CD4-positive, CD25-positive, alpha-beta regulatory T cell (primary cell): ENCODE results near the gene CD8B2. TPM values are rescaled to one million over a fixed set of nuclear protein-coding genes. Genes with fewer than 3 reads are reported as not detected.
"Not testable (repeated sequence)": the region's sequence is repeated elsewhere in the genome, so short reads cannot be mapped to it uniquely, and the experiment has no call there.

Experiments
- ATAC-seq, 2 donors: fragments of 150-1000 bp; cut with Tn5 transposase; one replicate each; pipeline ENCODE4 v1.10.0; 2021; ENCODE audit warnings: low read depth in 2 of 2, moderate number of reproducible peaks in 2 of 2, moderate library complexity in 1 of 2
- DNase-seq, 3 donors: peaks; one replicate each; pipeline versions ENCODE4 v3.0.0 to v3.0.0-alpha.2; 2012 to 2022; ENCODE audit warnings: mixed read lengths in 1 of 3
- H3K27ac ChIP-seq: one replicate; pipeline ENCODE4 v1.7.0; 2013; ENCODE audit warnings: mild to moderate bottlenecking, low read length; ENCODE audit not compliant: insufficient read depth, poor library complexity, severe bottlenecking
- H3K27me3 ChIP-seq: one replicate; pipeline ENCODE4 v1.7.0; 2013; ENCODE audit warnings: low read length; ENCODE audit not compliant: control insufficient read depth, insufficient read depth
- H3K36me3 ChIP-seq: one replicate; pipeline ENCODE4 v1.7.0; 2013; ENCODE audit warnings: mild to moderate bottlenecking, low read length, moderate library complexity; ENCODE audit not compliant: control insufficient read depth, insufficient read depth
- H3K4me1 ChIP-seq: 2 replicates; pipeline ENCODE4 v1.7.0; 2013; ENCODE audit warnings: mild to moderate bottlenecking, low read length; ENCODE audit not compliant: insufficient read depth, control insufficient read depth, poor library complexity, severe bottlenecking
- H3K4me3 ChIP-seq: one replicate; pipeline ENCODE4 v1.7.0; 2013; ENCODE audit warnings: low read depth, mild to moderate bottlenecking, low read length, moderate library complexity
- H3K9me3 ChIP-seq, 2 experiments: 1 replicate in 1 of 2; 2 replicates in 1 of 2; pipeline ENCODE4 v1.7.0; 2013; ENCODE audit warnings: low read length in 2 of 2, mild to moderate bottlenecking in 1 of 2, moderate library complexity in 1 of 2; ENCODE audit not compliant: control insufficient read depth in 2 of 2
- H3K27ac Mint-ChIP-seq, 3 donors: one replicate each; pipeline ENCODE4 v1.8.0; 2020 to 2022; ENCODE audit warnings: mild to moderate bottlenecking in 3 of 3, mixed read lengths in 3 of 3, moderate library complexity in 2 of 3
- H3K27me3 Mint-ChIP-seq: one replicate; pipeline ENCODE4 v1.8.0; 2022; ENCODE audit warnings: mild to moderate bottlenecking, mixed read lengths
- H3K36me3 Mint-ChIP-seq: one replicate; pipeline ENCODE4 v1.8.0; 2020; ENCODE audit warnings: mixed read lengths
- H3K4me1 Mint-ChIP-seq, 4 donors: one replicate each; pipeline ENCODE4 v1.8.0; 2020 to 2022; ENCODE audit warnings: mixed read lengths in 4 of 4, mild to moderate bottlenecking in 1 of 4
- H3K4me3 Mint-ChIP-seq, 4 donors: one replicate each; pipeline ENCODE4 v1.8.0; 2020 to 2022; ENCODE audit warnings: mild to moderate bottlenecking in 4 of 4, mixed read lengths in 4 of 4, moderate library complexity in 3 of 4
- H3K9me3 Mint-ChIP-seq, 7 donors: one replicate each; pipeline ENCODE4 v1.8.0; 2020 to 2022; ENCODE audit warnings: mixed read lengths in 7 of 7, mild to moderate bottlenecking in 3 of 7, moderate library complexity in 2 of 7
- polyA plus RNA-seq, 4 donors: library from polyadenylated mRNA; unstranded; fragments of 300-500 nt; fragmentation: Illumina TruSeq; gene quantifications; one replicate each; pipeline ENCODE4 v1.2.3, GENCODE V29; 2021
- total RNA-seq: library from RNA; stranded (reverse); gene quantifications from one replicate; pipeline ENCODE4 v1.2.3, GENCODE V29; 2022

The CD8B2 gene
- total and polyA plus RNA-seq, 5 donors from 2014 or later, result 0.06 to 0.19 (median 0.13) TPM; not detected in 2

- H3K9me3 Mint-ChIP-seq, H3K27me3 ChIP-seq, H3K4me3 ChIP-seq, H3K4me1 Mint-ChIP-seq, DNase-seq, H3K36me3 Mint-ChIP-seq, H3K4me1 ChIP-seq, H3K27ac ChIP-seq, H3K4me3 Mint-ChIP-seq, H3K27ac Mint-ChIP-seq, H3K36me3 ChIP-seq, H3K9me3 ChIP-seq, H3K27me3 Mint-ChIP-seq, ATAC-seq: not testable (repeated sequence)
Observed at GRCh38 chr2:106504787-106505186, 17.6 kb downstream of the CD8B2 start.

- H3K36me3 ChIP-seq, H3K9me3 Mint-ChIP-seq, H3K36me3 Mint-ChIP-seq, H3K4me1 ChIP-seq, H3K27ac Mint-ChIP-seq, H3K4me3 Mint-ChIP-seq, H3K27ac ChIP-seq, ATAC-seq, H3K9me3 ChIP-seq, H3K4me1 Mint-ChIP-seq, H3K4me3 ChIP-seq, H3K27me3 ChIP-seq, H3K27me3 Mint-ChIP-seq: not testable (repeated sequence)
- peak in 1 of 3 donors; percentile 11 for DNase-seq
Observed at GRCh38 chr2:106506002-106506687, 19.0 kb downstream of the CD8B2 start.

GRCh38 chr2:106508660-106509373, 21.7 kb downstream of the CD8B2 start:
- not testable (repeated sequence) for H3K27ac Mint-ChIP-seq, H3K9me3 ChIP-seq, H3K27me3 ChIP-seq, DNase-seq, H3K4me3 Mint-ChIP-seq, H3K4me3 ChIP-seq, H3K9me3 Mint-ChIP-seq, H3K27me3 Mint-ChIP-seq, ATAC-seq, H3K4me1 ChIP-seq, H3K36me3 Mint-ChIP-seq, H3K27ac ChIP-seq, H3K36me3 ChIP-seq
- peaks cover 0 to 16% (median 0%) of the 10 kb centered on the region in 4 donors for H3K4me1 Mint-ChIP-seq

- not testable (repeated sequence) for H3K36me3 Mint-ChIP-seq, H3K27ac Mint-ChIP-seq, ATAC-seq, H3K4me3 ChIP-seq, H3K36me3 ChIP-seq, H3K27ac ChIP-seq, H3K27me3 Mint-ChIP-seq, H3K4me1 ChIP-seq, H3K9me3 Mint-ChIP-seq, H3K27me3 ChIP-seq, DNase-seq, H3K9me3 ChIP-seq, H3K4me3 Mint-ChIP-seq
- peaks cover 0 to 16% (median 0%) of the 10 kb centered on the region in 4 donors for H3K4me1 Mint-ChIP-seq
Observed at GRCh38 chr2:106509374-106509770, 22.2 kb downstream of the CD8B2 start.

GRCh38 chr2:106510791-106511190, 23.6 kb downstream of the CD8B2 start:
- H3K27ac ChIP-seq, H3K27ac Mint-ChIP-seq, ATAC-seq, H3K4me3 Mint-ChIP-seq, DNase-seq, H3K9me3 ChIP-seq, H3K4me1 ChIP-seq, H3K9me3 Mint-ChIP-seq, H3K36me3 Mint-ChIP-seq, H3K27me3 Mint-ChIP-seq, H3K36me3 ChIP-seq, H3K27me3 ChIP-seq, H3K4me3 ChIP-seq: not testable (repeated sequence)
- peaks cover 0 to 16% (median 0%) of the 10 kb centered on the region in 4 donors for H3K4me1 Mint-ChIP-seq

- peak overlapping the region in 1 of 3 donors; percentile 8 for H3K27ac Mint-ChIP-seq
- not testable (repeated sequence) for H3K36me3 Mint-ChIP-seq, H3K36me3 ChIP-seq, H3K27me3 ChIP-seq, H3K4me3 ChIP-seq, H3K27ac ChIP-seq, H3K9me3 Mint-ChIP-seq, H3K4me1 ChIP-seq, H3K27me3 Mint-ChIP-seq, H3K9me3 ChIP-seq
- peaks cover 0 to 13% (median 0%) of the 10 kb centered on the region in 4 donors for H3K4me1 Mint-ChIP-seq
- DNase-seq, result peak in 1 of 3 donors; percentile 41
- peak; percentile 39 for ATAC-seq
- H3K4me3 Mint-ChIP-seq, result peak overlapping the region in 1 of 4 donors; percentile 59
Observed at GRCh38 chr2:106511476-106511901, 24.3 kb downstream of the CD8B2 start.

GRCh38 chr2:106511934-106512333, 24.8 kb downstream of the CD8B2 start:
- not testable (repeated sequence) for H3K9me3 Mint-ChIP-seq, H3K36me3 Mint-ChIP-seq, H3K9me3 ChIP-seq, H3K27me3 ChIP-seq, H3K27me3 Mint-ChIP-seq, H3K4me1 ChIP-seq, H3K27ac ChIP-seq, H3K4me3 ChIP-seq, H3K36me3 ChIP-seq
- DNase-seq (peak in 1 of 3 donors; percentile 19), ATAC-seq (peak in 1 of 2 donors; percentile 19)
- Mint-ChIP-seq H3K27ac (peak overlapping the region in 1 of 3 donors; percentile 8), H3K4me1 (peaks cover 0 to 11% (median 0%) of the 10 kb centered on the region in 4 donors), H3K4me3 (peak overlapping the region in 1 of 4 donors; percentile 59)

- H3K9me3 ChIP-seq, H3K27me3 ChIP-seq, H3K27me3 Mint-ChIP-seq, H3K36me3 Mint-ChIP-seq, H3K4me3 Mint-ChIP-seq, H3K4me1 ChIP-seq, ATAC-seq, H3K4me3 ChIP-seq, H3K27ac Mint-ChIP-seq, H3K9me3 Mint-ChIP-seq, H3K27ac ChIP-seq, H3K36me3 ChIP-seq, DNase-seq: not testable (repeated sequence)
- peaks cover 0 to 11% (median 0%) of the 10 kb centered on the region in 4 donors for H3K4me1 Mint-ChIP-seq
Observed at GRCh38 chr2:106513391-106513790, 26.2 kb downstream of the CD8B2 start.
